ENCODE measurements around the gene ANKRD44. TPM values are rescaled to one million over a fixed set of nuclear protein-coding genes. Genes with fewer than 3 reads are reported as not detected.

Gene ANKRD44
- total RNA-seq, 1 experiment from 2014 or later, result 0.68 TPM

DNA sequence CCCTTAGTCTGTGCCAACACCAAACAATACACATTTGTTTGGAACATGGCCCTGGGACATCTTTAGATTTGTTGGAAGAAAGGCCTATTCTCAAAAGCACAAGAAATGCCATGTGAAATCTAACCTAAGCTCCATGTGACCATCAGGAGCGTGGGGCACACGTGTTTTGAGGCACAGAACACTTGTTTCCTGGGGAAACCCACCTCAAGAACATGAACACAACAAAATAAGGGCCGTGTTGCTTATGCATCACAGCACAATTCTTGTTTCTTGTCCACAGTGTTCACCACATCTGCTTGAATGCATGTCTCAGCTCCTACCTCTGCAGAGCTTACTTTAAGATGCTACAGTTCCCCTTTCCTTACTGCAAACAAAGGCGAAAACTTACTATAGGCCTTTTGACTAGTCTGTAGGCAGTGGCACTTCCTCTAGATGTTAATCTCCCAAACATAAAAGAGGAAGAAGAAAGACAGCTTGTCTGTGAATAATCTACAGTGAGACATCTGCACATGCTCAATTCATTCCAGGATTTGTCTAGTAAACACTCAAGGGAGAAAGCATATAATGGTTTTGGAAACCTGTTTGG lies 165.0 kb downstream of the ANKRD44 start:
- Mint-ChIP-seq H3K36me3 (no peaks in the 10 kb centered on the region), H3K9me3 (no peaks in the 10 kb centered on the region), H3K4me1 (no peaks in the 10 kb centered on the region), H3K4me3 (no peak overlapping the region), H3K27ac (no peak overlapping the region), H3K27me3 (ENCODE audit: low read depth) (no peaks in the 10 kb centered on the region)
- ChIA-PET CTCF (interaction anchor here (2.4 kb wide), 1 partner anchor 23 kb away, joined by 13 read pairs; no protein-coding TSS in a partner anchor), POLR2A (no interaction called here)
- ATAC-seq, result no peak
- no peak for DNase-seq (ENCODE audit: low spot score)
- TF ChIP-seq PRDM15 (CRISPR knock-in tag; IDR thresholded peaks at IDR 0.05), result no peak
- TF ChIP-seq, protein P1, sequence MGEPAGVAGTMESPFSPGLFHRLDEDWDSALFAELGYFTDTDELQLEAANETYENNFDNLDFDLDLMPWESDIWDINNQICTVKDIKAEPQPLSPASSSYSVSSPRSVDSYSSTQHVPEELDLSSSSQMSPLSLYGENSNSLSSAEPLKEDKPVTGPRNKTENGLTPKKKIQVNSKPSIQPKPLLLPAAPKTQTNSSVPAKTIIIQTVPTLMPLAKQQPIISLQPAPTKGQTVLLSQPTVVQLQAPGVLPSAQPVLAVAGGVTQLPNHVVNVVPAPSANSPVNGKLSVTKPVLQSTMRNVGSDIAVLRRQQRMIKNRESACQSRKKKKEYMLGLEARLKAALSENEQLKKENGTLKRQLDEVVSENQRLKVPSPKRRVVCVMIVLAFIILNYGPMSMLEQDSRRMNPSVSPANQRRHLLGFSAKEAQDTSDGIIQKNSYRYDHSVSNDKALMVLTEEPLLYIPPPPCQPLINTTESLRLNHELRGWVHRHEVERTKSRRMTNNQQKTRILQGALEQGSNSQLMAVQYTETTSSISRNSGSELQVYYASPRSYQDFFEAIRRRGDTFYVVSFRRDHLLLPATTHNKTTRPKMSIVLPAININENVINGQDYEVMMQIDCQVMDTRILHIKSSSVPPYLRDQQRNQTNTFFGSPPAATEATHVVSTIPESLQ (CRISPR knock-in tag; IDR thresholded peaks at IDR 0.05), result no peak
- TF ChIP-seq NFYB (CRISPR knock-in tag; conservative IDR thresholded peaks at IDR 0.05; ENCODE audit: low read depth), result no peak
- TF ChIP-seq, protein P2, sequence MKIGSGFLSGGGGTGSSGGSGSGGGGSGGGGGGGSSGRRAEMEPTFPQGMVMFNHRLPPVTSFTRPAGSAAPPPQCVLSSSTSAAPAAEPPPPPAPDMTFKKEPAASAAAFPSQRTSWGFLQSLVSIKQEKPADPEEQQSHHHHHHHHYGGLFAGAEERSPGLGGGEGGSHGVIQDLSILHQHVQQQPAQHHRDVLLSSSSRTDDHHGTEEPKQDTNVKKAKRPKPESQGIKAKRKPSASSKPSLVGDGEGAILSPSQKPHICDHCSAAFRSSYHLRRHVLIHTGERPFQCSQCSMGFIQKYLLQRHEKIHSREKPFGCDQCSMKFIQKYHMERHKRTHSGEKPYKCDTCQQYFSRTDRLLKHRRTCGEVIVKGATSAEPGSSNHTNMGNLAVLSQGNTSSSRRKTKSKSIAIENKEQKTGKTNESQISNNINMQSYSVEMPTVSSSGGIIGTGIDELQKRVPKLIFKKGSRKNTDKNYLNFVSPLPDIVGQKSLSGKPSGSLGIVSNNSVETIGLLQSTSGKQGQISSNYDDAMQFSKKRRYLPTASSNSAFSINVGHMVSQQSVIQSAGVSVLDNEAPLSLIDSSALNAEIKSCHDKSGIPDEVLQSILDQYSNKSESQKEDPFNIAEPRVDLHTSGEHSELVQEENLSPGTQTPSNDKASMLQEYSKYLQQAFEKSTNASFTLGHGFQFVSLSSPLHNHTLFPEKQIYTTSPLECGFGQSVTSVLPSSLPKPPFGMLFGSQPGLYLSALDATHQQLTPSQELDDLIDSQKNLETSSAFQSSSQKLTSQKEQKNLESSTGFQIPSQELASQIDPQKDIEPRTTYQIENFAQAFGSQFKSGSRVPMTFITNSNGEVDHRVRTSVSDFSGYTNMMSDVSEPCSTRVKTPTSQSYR (CRISPR knock-in tag; IDR thresholded peaks at IDR 0.05), result no peak
- no peak for TF ChIP-seq NR3C1 (CRISPR knock-in tag; conservative IDR thresholded peaks at IDR 0.05; ENCODE audit: low read depth)
- TF ChIP-seq JAZF1 (CRISPR knock-in tag; IDR thresholded peaks at IDR 0.05), result no peak
- no peak for TF ChIP-seq SMAD4 (CRISPR knock-in tag; IDR thresholded peaks at IDR 0.05)
- no peak for TF ChIP-seq TCF7 (CRISPR knock-in tag; IDR thresholded peaks at IDR 0.05; ENCODE audit: low read depth)
- no peak for TF ChIP-seq HMGXB4 (CRISPR knock-in tag; IDR thresholded peaks at IDR 0.05)
- TF ChIP-seq CREM (CRISPR knock-in tag; IDR thresholded peaks at IDR 0.05), result no peak
- TF ChIP-seq ELF4 (CRISPR knock-in tag; IDR thresholded peaks at IDR 0.05; ENCODE audit: low read depth), result no peak
- TF ChIP-seq ATF1 (CRISPR knock-in tag; IDR thresholded peaks at IDR 0.05), result no peak
- no peak for TF ChIP-seq KAT7 (CRISPR knock-in tag; IDR thresholded peaks at IDR 0.05; ENCODE audit: borderline replicate concordance)
- TF ChIP-seq CBFB (CRISPR knock-in tag; IDR thresholded peaks at IDR 0.05; ENCODE audit: low read depth), result no peak
- TF ChIP-seq ZBTB21 (CRISPR knock-in tag; IDR thresholded peaks at IDR 0.05; ENCODE audit: borderline replicate concordance), result no peak
- TF ChIP-seq, protein P3, sequence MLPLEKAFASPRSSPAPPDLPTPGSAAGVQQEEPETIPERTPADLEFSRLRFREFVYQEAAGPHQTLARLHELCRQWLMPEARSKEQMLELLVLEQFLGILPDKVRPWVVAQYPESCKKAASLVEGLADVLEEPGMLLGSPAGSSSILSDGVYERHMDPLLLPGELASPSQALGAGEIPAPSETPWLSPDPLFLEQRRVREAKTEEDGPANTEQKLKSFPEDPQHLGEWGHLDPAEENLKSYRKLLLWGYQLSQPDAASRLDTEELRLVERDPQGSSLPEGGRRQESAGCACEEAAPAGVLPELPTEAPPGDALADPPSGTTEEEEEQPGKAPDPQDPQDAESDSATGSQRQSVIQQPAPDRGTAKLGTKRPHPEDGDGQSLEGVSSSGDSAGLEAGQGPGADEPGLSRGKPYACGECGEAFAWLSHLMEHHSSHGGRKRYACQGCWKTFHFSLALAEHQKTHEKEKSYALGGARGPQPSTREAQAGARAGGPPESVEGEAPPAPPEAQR (CRISPR knock-in tag; IDR thresholded peaks at IDR 0.05), result no peak
- TF ChIP-seq PRRX2 (CRISPR knock-in tag; IDR thresholded peaks at IDR 0.05), result no peak
- TF ChIP-seq, protein P4, sequence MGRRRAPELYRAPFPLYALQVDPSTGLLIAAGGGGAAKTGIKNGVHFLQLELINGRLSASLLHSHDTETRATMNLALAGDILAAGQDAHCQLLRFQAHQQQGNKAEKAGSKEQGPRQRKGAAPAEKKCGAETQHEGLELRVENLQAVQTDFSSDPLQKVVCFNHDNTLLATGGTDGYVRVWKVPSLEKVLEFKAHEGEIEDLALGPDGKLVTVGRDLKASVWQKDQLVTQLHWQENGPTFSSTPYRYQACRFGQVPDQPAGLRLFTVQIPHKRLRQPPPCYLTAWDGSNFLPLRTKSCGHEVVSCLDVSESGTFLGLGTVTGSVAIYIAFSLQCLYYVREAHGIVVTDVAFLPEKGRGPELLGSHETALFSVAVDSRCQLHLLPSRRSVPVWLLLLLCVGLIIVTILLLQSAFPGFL (CRISPR knock-in tag; IDR thresholded peaks at IDR 0.05; ENCODE audit: borderline replicate concordance), result no peak
- no peak for TF ChIP-seq SP1 (CRISPR knock-in tag; conservative IDR thresholded peaks at IDR 0.05)
- TF ChIP-seq FOXP1 (CRISPR knock-in tag; IDR thresholded peaks at IDR 0.05; ENCODE audit: borderline replicate concordance), result no peak
